HG02763 (cell line): Measurements from ENCODE around the gene CCR5AS.

Source experiments
- ATAC-seq: cut with Tn5 transposase; IDR thresholded peaks from one replicate; pipeline ENCODE4 v1.9.1; 2021; ENCODE audit warnings: mild to moderate bottlenecking, moderate library complexity; ENCODE audit not compliant: unreplicated experiment

Gene CCR5AS

GRCh38 chr3:46383211-46383950 is 23.5 kb downstream of the CCR5AS start:
- no peak for ATAC-seq

- ATAC-seq, result no peak
Measured at GRCh38 chr3:46381625-46382024, 25.2 kb downstream of the CCR5AS start.

GRCh38 chr3:46380471-46381221 is 26.2 kb downstream of the CCR5AS start:
- no peak for ATAC-seq

GRCh38 chr3:46378426-46378942 is 28.4 kb downstream of the CCR5AS start:
- ATAC-seq, result no peak

- ATAC-seq, result no peak
Measured at GRCh38 chr3:46375814-46376213, 31.1 kb downstream of the CCR5AS start.

GRCh38 chr3:46375218-46375617 is 31.6 kb downstream of the CCR5AS start:
- no peak for ATAC-seq

GRCh38 chr3:46374755-46375154 is 32.1 kb downstream of the CCR5AS start:
- no peak for ATAC-seq

- ATAC-seq, result no peak
Measured at GRCh38 chr3:46372492-46373359, 34.1 kb downstream of the CCR5AS start.

GRCh38 chr3:46371519-46372340 is 35.1 kb downstream of the CCR5AS start:
- no peak for ATAC-seq

- ATAC-seq, result no peak
Measured at GRCh38 chr3:46370839-46371518, 35.9 kb downstream of the CCR5AS start, which contains the start of gene CCR5. CCR5 (plus strand) TSS chr3:46370946; CDS start chr3:46372903, 1,957 bp downstream.

- no peak for ATAC-seq
Measured at GRCh38 chr3:46369675-46370132, 37.2 kb downstream of the CCR5AS start.

GRCh38 chr3:46369151-46369550 is 37.7 kb downstream of the CCR5AS start:
- ATAC-seq, result no peak

GRCh38 chr3:46368569-46368968 is 38.3 kb downstream of the CCR5AS start:
- ATAC-seq, result no peak

- no peak for ATAC-seq
Measured at GRCh38 chr3:46367811-46368210, 39.1 kb downstream of the CCR5AS start.

- ATAC-seq, result no peak
Measured at GRCh38 chr3:46365737-46366524, 40.9 kb downstream of the CCR5AS start.

- no peak for ATAC-seq
Measured at GRCh38 chr3:46365041-46365440, 41.8 kb downstream of the CCR5AS start.

GRCh38 chr3:46361408-46362283 is 45.2 kb downstream of the CCR5AS start:
- no peak for ATAC-seq

GRCh38 chr3:46360907-46361306 is 46.0 kb downstream of the CCR5AS start:
- no peak for ATAC-seq
